Activated CD8-positive, alpha-beta T cell treated with anti-CD3 and anti-CD28 coated beads for 36 hours (primary cell): ENCODE results near the gene TMEM101. TPM values are rescaled to one million over a fixed set of nuclear protein-coding genes. Genes with fewer than 3 reads are reported as not detected.
"Not testable (repeated sequence)": the region's sequence is repeated elsewhere in the genome, so short reads cannot be mapped to it uniquely, and the experiment has no call there.

Experiments used
- ATAC-seq: fragments of 200-7000 bp; cut with Tn5 transposase; one replicate; pipeline ENCODE4 v1.10.0; 2021; ENCODE audit warnings: mild to moderate bottlenecking, moderate library complexity
- CTCF ChIA-PET: fragments of 350-600 bp; sonication (Branson Sonifier 250); formaldehyde crosslinking; loops from one replicate; lab custom pipeline; 2021; ENCODE audit warnings: antibody characterized with exemption; lab: Charles Lee
- POLR2A ChIA-PET: fragments of 350-600 bp; sonication (Branson Sonifier 250); formaldehyde crosslinking; loops from one replicate; lab custom pipeline; 2021; ENCODE audit warnings: antibody characterized with exemption; lab: Charles Lee
- DNase-seq: peaks from one replicate; pipeline ENCODE4 v3.0.0-alpha.2; 2020
- H3K27ac Mint-ChIP-seq: one replicate; pipeline ENCODE4 v1.8.0; 2021; ENCODE audit warnings: mild to moderate bottlenecking, mixed read lengths
- H3K27me3 Mint-ChIP-seq: one replicate; pipeline ENCODE4 v1.8.0; 2021; ENCODE audit warnings: mixed read lengths
- H3K36me3 Mint-ChIP-seq: one replicate; pipeline ENCODE4 v1.8.0; 2021; ENCODE audit warnings: low read depth, mixed read lengths
- H3K4me1 Mint-ChIP-seq: one replicate; pipeline ENCODE4 v1.8.0; 2021; ENCODE audit warnings: low read depth, mixed read lengths
- H3K4me3 Mint-ChIP-seq: one replicate; pipeline ENCODE4 v1.8.0; 2021; ENCODE audit warnings: mild to moderate bottlenecking, moderate library complexity, mixed read lengths
- H3K9me3 Mint-ChIP-seq: one replicate; pipeline ENCODE4 v1.8.0; 2021; ENCODE audit warnings: mixed read lengths
- CTCF ChIP-seq: fragments of 200-600 bp; IDR thresholded peaks from one replicate; pipeline ENCODE4 v1.8.0; 2022; ENCODE audit warnings: antibody characterized with exemption, mild to moderate bottlenecking
- intact Hi-C: fragments of 100-400 bp; cut with micrococcal nuclease; formaldehyde crosslinking; loops from one replicate; pipeline ENCODE4 v1.10.0; 2022
- total RNA-seq, 2 experiments: library from RNA; stranded (reverse); gene quantifications; one replicate each; pipeline ENCODE4 v1.2.3, GENCODE V29; 2021

The TMEM101 gene
- total RNA-seq, 2 experiments from 2014 or later: 26.1 to 28.5 TPM

GRCh38 chr17:44044071-44044470 lies 29.3 kb upstream of the TMEM101 start:
- TF ChIP-seq CTCF: no peak
- Mint-ChIP-seq H3K27me3 (no peaks in the 10 kb centered on the region), H3K36me3 (peaks cover 30% of the 10 kb centered on the region), H3K4me1 (peaks cover 17% of the 10 kb centered on the region), H3K4me3 (no peak overlapping the region), H3K9me3 (no peaks in the 10 kb centered on the region), H3K27ac (peak overlapping the region; percentile 16)
- POLR2A ChIA-PET: interaction anchor here (0.8 to 2.0 kb wide), 2 partner anchors 12 to 28 kb away, joined by 3 to 8 read pairs; no protein-coding TSS in a partner anchor
- intact Hi-C loops: no loop called here
- CTCF ChIA-PET: interaction anchor here (1.0 to 2.8 kb wide), 8 partner anchors 22 to 467 kb away, joined by 3 to 11 read pairs (median 4); partner anchors contain the start of gene HDAC5
- ATAC-seq (no peak), DNase-seq (no peak)

- H3K36me3 Mint-ChIP-seq: peaks cover 33% of the 10 kb centered on the region
- DNase-seq (no peak), ATAC-seq (no peak)
- H3K4me3 Mint-ChIP-seq: no peak overlapping the region
- TF ChIP-seq CTCF: no peak
- no peak overlapping the region for H3K27ac Mint-ChIP-seq
- H3K9me3 Mint-ChIP-seq: no peaks in the 10 kb centered on the region
- ChIA-PET CTCF (interaction anchor here (0.6 to 2.8 kb wide), 8 partner anchors 23 to 467 kb away, joined by 3 to 11 read pairs (median 3); partner anchors contain the start of gene HDAC5), POLR2A (interaction anchor here (0.7 to 2.0 kb wide), 7 partner anchors 11 to 41 kb away, joined by 3 to 8 read pairs (median 3); no protein-coding TSS in a partner anchor)
- H3K4me1 Mint-ChIP-seq: peaks cover 17% of the 10 kb centered on the region
- no peaks in the 10 kb centered on the region for H3K27me3 Mint-ChIP-seq
- intact Hi-C loops: no loop called here
Observed at GRCh38 chr17:44043272-44043696, 28.5 kb upstream of the TMEM101 start.

GRCh38 chr17:44039829-44040635 lies 25.3 kb upstream of the TMEM101 start:
- Mint-ChIP-seq H3K27ac (peak overlapping the region; percentile 17), H3K27me3 (no peaks in the 10 kb centered on the region), H3K36me3 (peaks cover 34% of the 10 kb centered on the region), H3K4me3 (no peak overlapping the region), H3K9me3 (no peaks in the 10 kb centered on the region), H3K4me1 (peaks cover 17% of the 10 kb centered on the region)
- intact Hi-C loops: no loop called here
- ChIA-PET POLR2A (no interaction called here), CTCF (interaction anchor here (0.7 to 3.1 kb wide), 7 partner anchors 10 to 194 kb away, joined by 3 to 16 read pairs (median 4); partner anchors contain the start of gene CD300LG)
- no peak for ATAC-seq
- no peak for TF ChIP-seq CTCF
- DNase-seq: no peak

GRCh38 chr17:44038604-44039011 lies 23.8 kb upstream of the TMEM101 start:
- Mint-ChIP-seq H3K4me1 (peaks cover 19% of the 10 kb centered on the region), H3K27me3 (no peaks in the 10 kb centered on the region), H3K36me3 (peaks cover 42% of the 10 kb centered on the region), H3K27ac (no peak overlapping the region), H3K9me3 (no peaks in the 10 kb centered on the region), H3K4me3 (no peak overlapping the region)
- POLR2A ChIA-PET: interaction anchor here (0.8 kb wide), 1 partner anchor 10 kb away, joined by 3 read pairs; no protein-coding TSS in a partner anchor
- intact Hi-C loops: no loop called here
- no peak for DNase-seq
- TF ChIP-seq CTCF: no peak
- ATAC-seq: no peak
- CTCF ChIA-PET: interaction anchor here (0.6 to 1.2 kb wide), 2 partner anchors 94 to 559 kb away, joined by 3 to 5 read pairs; no protein-coding TSS in a partner anchor

- peaks cover 42% of the 10 kb centered on the region for H3K36me3 Mint-ChIP-seq
- no peak for DNase-seq
- ChIA-PET POLR2A (no interaction called here), CTCF (no interaction called here)
- peaks cover 18% of the 10 kb centered on the region for H3K4me1 Mint-ChIP-seq
- H3K9me3 Mint-ChIP-seq: no peaks in the 10 kb centered on the region
- H3K4me3 Mint-ChIP-seq: no peak overlapping the region
- intact Hi-C loops: no loop called here
- no peak for ATAC-seq
- H3K27me3 Mint-ChIP-seq: no peaks in the 10 kb centered on the region
- no peak for TF ChIP-seq CTCF
- no peak overlapping the region for H3K27ac Mint-ChIP-seq
Observed at GRCh38 chr17:44037471-44037870, 22.7 kb upstream of the TMEM101 start.

GRCh38 chr17:44034688-44035087 lies 19.9 kb upstream of the TMEM101 start:
- CTCF ChIA-PET: not testable (repeated sequence)

More at GRCh38 chr17:44034688-44035087, 19.9 kb upstream of the TMEM101 start:
- H3K27me3 Mint-ChIP-seq, intact Hi-C loops, DNase-seq, POLR2A ChIA-PET, H3K9me3 Mint-ChIP-seq, H3K27ac Mint-ChIP-seq, H3K4me1 Mint-ChIP-seq, ATAC-seq, H3K4me3 Mint-ChIP-seq: not testable (repeated sequence)
- H3K36me3 Mint-ChIP-seq: peaks cover 37% of the 10 kb centered on the region
